Chondrocyte (in vitro differentiated cells): ENCODE data around the gene DNM2. TPM values are rescaled to one million over a fixed set of nuclear protein-coding genes. Genes with fewer than 3 reads are reported as not detected.

Source experiments
- DNase-seq: peaks from one replicate; pipeline ENCODE4 v3.0.0; 2021; ENCODE audit warnings: mixed read lengths, low spot score
- H3K27ac Mint-ChIP-seq: one replicate; pipeline ENCODE4 v1.8.0; 2021; ENCODE audit warnings: mild to moderate bottlenecking, moderate library complexity, mixed read lengths; ENCODE audit not compliant: unreplicated experiment
- H3K27me3 Mint-ChIP-seq: 2 replicates; pipeline ENCODE4 v1.8.0; 2021; ENCODE audit warnings: low read depth, mixed read lengths
- H3K36me3 Mint-ChIP-seq: 2 replicates; pipeline ENCODE4 v1.8.0; 2021; ENCODE audit warnings: low read depth, mixed read lengths
- H3K4me1 Mint-ChIP-seq: 2 replicates; pipeline ENCODE4 v1.8.0; 2021; ENCODE audit warnings: low read depth, mild to moderate bottlenecking, mixed read lengths
- H3K4me3 Mint-ChIP-seq: one replicate; pipeline ENCODE4 v1.8.0; 2021; ENCODE audit warnings: mild to moderate bottlenecking, moderate library complexity, mixed read lengths; ENCODE audit not compliant: unreplicated experiment
- H3K9me3 Mint-ChIP-seq: 2 replicates; pipeline ENCODE4 v1.8.0; 2021; ENCODE audit warnings: low read depth, mixed read lengths
- CTCF ChIP-seq: fragments of 200-600 bp; sonication (generic); IDR thresholded peaks from 2 replicates; pipeline ENCODE4 v1.5.0; 2021; ENCODE audit warnings: antibody characterized with exemption, mild to moderate bottlenecking, moderate library complexity
- total RNA-seq: library from RNA; stranded (reverse); gene quantifications from 3 replicates; pipeline ENCODE4 v1.2.1, GENCODE V29; 2021

DNM2 gene
- total RNA-seq, 1 donor from 2014 or later: 116 TPM

- H3K27ac Mint-ChIP-seq: no peak overlapping the region
- DNase-seq: no peak
- no peaks in the 10 kb centered on the region for H3K9me3 Mint-ChIP-seq
- H3K4me1 Mint-ChIP-seq: peaks cover 7% of the 10 kb centered on the region
- peaks cover 13% of the 10 kb centered on the region for H3K36me3 Mint-ChIP-seq
- no peaks in the 10 kb centered on the region for H3K27me3 Mint-ChIP-seq
- no peak for TF ChIP-seq CTCF
- no peak overlapping the region for H3K4me3 Mint-ChIP-seq
Measured at GRCh38 chr19:10774893-10775292, 57.0 kb downstream of the DNM2 start.

GRCh38 chr19:10776900-10777650 is 59.2 kb downstream of the DNM2 start:
- no peak for TF ChIP-seq CTCF
- DNase-seq: no peak
- Mint-ChIP-seq H3K36me3 (peaks cover 21% of the 10 kb centered on the region), H3K27ac (no peak overlapping the region), H3K27me3 (no peaks in the 10 kb centered on the region), H3K4me1 (no peaks in the 10 kb centered on the region), H3K9me3 (no peaks in the 10 kb centered on the region), H3K4me3 (no peak overlapping the region)

- no peak for DNase-seq
- H3K36me3 Mint-ChIP-seq: peaks cover 32% of the 10 kb centered on the region
- no peaks in the 10 kb centered on the region for H3K4me1 Mint-ChIP-seq
- TF ChIP-seq CTCF: no peak
- no peaks in the 10 kb centered on the region for H3K27me3 Mint-ChIP-seq
- H3K4me3 Mint-ChIP-seq: no peak overlapping the region
- H3K9me3 Mint-ChIP-seq: no peaks in the 10 kb centered on the region
- no peak overlapping the region for H3K27ac Mint-ChIP-seq
Measured at GRCh38 chr19:10780368-10780767, 62.5 kb downstream of the DNM2 start.

- H3K4me1 Mint-ChIP-seq: no peaks in the 10 kb centered on the region
- no peak overlapping the region for H3K27ac Mint-ChIP-seq
- H3K36me3 Mint-ChIP-seq: peaks cover 38% of the 10 kb centered on the region
- no peaks in the 10 kb centered on the region for H3K27me3 Mint-ChIP-seq
- no peak for DNase-seq
- H3K4me3 Mint-ChIP-seq: no peak overlapping the region
- no peak for TF ChIP-seq CTCF
- no peaks in the 10 kb centered on the region for H3K9me3 Mint-ChIP-seq
Measured at GRCh38 chr19:10782795-10783194, 64.9 kb downstream of the DNM2 start.

- no peak for DNase-seq
- Mint-ChIP-seq H3K4me1 (no peaks in the 10 kb centered on the region), H3K9me3 (no peaks in the 10 kb centered on the region), H3K4me3 (no peak overlapping the region), H3K27ac (no peak overlapping the region), H3K27me3 (no peaks in the 10 kb centered on the region), H3K36me3 (peaks cover 45% of the 10 kb centered on the region)
- no peak for TF ChIP-seq CTCF
Measured at GRCh38 chr19:10784257-10784656, 66.4 kb downstream of the DNM2 start.
